A549 treated with CpdA at 1 μM for 4 hours (cell line): Measurements from ENCODE around the gene MAP3K7. TPM values are rescaled to one million over a fixed set of nuclear protein-coding genes. Genes with fewer than 3 reads are reported as not detected.

Experiments used
- total RNA-seq: library from RNA; stranded (reverse); fragments of 200-300 nt; extraction: Qiagen RNA extraction; gene quantifications from 5 replicates; pipeline ENCODE4 v1.2.3, GENCODE V29; 2022; ENCODE audit warnings: low read depth

Gene MAP3K7
- 11.3 to 14.0 TPM (median 12.6 TPM) in 5 replicates for total RNA-seq

GRCh38 chr6:90586836-90587638 lies at the start of gene MAP3K7:
Gene MAP3K7 (minus strand): TSS chr6:90587072. CDS start chr6:90586883, 189 bp downstream.

